Measurements from ENCODE around the gene ZDHHC19.
"Not testable (repeated sequence)": the region's sequence is repeated elsewhere in the genome, so short reads cannot be mapped to it uniquely, and the experiment has no call there.

ZDHHC19 gene

DNA sequence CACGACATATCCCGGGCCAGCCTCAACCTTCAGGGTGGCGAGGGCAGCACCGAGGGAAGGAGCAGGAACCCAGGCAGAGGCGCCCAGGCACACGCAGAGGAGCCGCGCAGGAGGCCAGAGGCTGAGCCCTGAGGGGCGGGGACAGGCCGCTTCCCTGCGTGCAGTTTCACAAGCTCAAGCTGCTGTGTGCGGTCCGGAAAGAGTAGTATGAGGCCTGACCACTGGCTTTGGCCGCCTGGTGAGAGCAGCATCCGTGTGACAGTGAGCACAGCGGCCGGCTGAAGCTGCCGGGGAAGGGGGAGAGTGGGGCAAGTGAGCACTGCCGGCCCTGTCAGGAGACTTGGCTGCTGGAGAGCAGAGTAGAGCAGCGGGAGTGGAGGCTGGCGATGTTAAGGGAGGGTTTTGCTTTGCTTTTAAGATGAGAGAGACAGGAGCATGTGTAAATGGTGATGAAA, 8.7 kb downstream of the ZDHHC19 start:
- DNase-seq = no peak

GRCh38 chr3:196198771-196199753, 12.1 kb downstream of the ZDHHC19 start:
- DNase-seq = no peak

DNA sequence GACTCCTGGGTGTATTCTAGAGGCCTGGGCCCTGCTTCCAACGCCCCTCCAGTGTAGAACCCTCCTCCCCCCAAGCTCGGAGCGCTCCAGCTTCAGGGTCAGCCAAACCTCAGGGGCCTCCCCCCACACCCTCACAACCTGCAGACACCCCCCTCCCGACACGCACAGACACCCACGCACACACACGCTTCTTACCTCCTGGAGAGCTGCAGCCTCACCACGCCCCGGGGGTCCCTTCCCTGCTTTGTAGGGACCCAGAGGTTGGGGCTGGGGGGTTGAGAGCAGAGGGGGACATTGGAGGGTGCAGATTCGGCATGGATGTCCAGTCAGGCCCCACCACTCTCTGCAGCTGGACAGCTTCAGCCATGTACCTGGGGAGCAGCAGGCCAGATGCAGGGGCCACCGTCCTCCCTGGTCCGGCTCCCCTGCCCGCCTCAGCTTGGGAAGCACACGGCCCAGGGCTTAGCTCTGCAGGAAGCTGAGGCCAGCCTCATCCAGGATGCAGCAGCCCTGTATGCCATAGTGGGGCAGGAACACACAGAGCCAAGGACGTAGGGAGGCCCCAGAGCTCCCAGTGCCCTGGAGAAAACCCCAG, 13.0 kb downstream of the ZDHHC19 start:
- DNase-seq = no peak

DNA sequence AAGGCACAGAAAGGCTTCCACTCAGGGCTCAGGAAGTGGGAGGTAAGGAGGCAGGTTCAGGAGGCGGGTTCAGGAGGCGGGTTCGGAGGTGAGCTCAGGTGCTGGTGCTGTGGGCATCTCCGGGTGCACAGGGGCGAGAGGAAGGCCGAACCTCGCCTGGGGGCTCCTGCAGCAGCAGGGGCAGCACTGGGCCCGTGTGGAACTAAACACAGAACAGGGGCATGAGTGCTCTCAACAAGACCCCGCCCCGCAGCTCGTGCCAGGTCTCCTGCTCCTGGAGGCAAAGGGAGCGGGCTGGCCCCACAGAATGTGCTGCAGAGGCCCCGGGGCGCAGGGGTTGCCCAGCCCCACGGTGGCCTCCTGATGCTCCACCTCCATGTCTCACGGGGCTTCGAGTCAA, 13.7 kb downstream of the ZDHHC19 start:
- DNase-seq = no peak

DNA sequence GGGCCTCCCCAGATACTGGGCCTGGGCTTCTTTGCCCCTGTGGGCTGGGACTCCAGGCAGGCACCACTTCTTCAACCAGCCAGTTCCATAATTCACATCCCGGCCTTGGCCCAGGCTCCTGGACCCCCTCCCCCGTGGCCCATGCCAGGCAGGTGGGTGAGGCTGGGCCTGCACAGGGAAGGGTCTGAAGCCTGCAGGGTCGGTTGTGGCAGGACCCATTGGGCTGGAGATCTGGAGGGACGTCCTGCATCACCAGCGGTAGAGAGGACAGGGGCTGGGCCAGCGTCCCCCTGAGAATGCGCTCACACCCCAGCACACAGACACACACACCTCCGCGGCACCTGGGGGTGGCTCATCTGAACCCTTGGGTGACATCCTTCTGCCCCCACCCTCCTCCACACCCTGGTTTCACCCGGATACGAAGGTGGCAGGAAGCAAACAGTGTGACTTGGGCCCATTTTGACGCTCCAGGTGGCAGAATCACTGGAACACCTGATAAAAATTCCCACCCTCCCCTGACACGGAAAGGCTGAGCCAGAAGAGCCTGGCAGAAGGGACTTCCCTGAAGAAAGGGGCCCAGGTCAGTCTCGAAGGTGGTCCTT, 15.4 kb downstream of the ZDHHC19 start:
- DNase-seq = no peak

DNA sequence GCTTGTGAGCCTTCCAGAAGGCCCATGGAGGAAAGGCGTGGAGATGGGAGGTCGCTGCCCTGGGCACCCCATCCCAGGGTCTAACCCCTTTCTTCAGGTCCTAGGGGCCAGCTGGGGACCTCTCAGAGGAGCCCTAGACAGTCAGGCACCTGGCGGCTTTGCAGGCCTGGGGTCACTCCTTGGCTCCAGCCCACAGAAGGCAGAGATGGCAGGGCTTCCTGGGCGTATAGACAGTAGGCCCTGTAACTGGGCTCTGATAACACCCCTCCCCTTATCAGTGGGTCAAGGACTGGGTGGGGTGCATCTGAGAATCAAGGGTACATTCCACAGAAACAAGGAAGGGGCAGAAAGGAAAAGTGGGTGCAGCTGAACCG, 16.7 kb downstream of the ZDHHC19 start:
- no peak for DNase-seq

- no peak for DNase-seq
These were observed 17.3 kb downstream of the ZDHHC19 start for GRCh38 chr3:196193736-196194541.

DNA sequence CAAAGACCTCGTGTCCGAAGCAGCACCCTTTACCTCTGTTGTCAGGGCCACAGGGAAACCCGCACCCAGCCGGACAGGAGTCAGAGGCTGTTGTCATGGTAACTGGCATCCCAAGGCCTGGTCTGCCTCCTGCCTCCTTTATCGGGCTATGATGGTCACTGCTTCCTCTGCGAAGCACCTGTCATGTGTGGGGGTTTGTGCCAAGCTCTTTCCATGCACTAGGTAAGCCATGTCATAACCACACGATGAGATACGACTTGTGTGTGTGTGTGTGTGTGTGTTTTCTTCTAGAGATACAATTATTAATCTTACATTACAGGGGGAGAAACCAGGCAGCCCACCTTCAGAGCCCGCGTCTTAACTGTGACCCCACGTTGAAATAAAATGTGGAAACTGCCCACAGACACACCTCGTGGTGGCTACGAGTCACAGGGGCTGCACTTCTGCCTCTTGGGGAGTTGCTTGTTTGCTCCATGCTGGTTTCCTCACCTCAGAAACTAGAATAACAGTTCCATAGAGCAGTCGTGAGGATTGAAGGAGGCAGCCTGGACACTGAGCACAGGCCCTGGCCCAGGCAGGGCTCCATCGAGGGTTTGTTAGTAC, 18.0 kb downstream of the ZDHHC19 start:
- DNase-seq = no peak

- no peak for DNase-seq
These were observed 18.6 kb downstream of the ZDHHC19 start for GRCh38 chr3:196192524-196193051.

- no peak for DNase-seq
These were observed 19.1 kb downstream of the ZDHHC19 start for GRCh38 chr3:196192036-196192523.

GRCh38 chr3:196189566-196190347, 21.4 kb downstream of the ZDHHC19 start:
- no peak for DNase-seq

DNA sequence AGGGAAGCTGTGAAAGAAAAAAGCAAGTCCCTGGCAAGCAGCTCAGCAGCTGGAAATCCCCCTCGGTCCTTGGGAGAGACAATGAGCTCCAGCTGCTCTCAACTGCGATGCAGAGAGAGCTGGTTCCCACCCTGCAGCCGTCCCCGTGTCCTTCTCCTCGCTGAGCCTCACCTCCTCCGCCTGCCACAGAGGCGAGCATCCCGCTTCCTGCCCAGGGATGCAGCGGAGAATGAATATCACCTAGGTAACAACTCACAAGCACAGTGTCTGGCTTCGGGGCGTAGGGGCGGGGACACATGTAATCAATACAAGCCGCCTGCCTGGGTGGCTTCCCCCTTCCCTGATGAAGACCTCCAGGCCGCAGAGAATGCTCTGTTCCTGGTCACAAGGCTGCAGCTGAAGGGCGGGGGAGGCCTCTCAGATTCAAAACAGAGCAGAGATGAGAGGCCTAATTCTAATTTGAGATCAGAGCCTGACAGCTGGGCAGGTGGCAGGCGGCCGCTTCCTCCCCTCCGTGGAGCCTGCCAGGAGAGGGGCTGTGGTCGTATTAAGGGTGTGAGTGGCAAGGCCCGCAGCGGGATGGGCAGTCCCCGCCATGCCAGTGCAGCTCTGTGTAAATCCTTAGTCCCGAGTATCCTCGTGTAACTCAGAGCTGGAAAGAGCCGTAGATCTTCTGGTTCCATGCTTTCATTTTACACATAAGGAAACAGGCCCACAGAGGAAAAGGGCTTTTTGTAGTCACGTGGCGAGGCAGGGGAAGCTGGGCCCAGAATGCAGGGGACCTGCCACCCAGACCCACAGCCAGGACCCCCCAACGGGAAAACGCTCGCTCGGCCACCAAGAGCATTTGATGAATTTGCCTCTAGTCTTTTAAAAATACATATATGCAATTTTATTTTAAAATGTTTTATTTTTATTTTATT, 24.3 kb downstream of the ZDHHC19 start:
- DNase-seq = peak; percentile 81

DNA sequence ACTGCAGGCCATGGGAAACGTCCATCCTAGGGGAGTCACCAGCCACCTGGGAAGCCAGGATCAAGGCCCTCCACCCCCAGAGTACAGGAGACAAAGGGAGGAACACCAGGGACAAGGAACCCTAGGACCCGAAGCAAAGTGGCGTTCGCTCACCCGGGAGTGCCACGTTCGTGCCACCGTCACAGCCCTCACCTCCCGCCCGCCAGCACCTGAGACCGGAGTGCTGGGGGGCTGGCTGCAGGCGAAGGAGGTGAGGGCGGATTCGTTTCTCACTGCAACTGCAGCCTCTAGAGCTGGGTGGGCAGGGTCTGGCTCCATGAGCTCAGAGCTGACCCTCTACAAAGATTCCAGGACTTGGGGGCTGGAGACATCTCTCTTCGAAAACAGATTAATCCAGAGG, 26.3 kb downstream of the ZDHHC19 start:
- no peak for DNase-seq

GRCh38 chr3:196184169-196184432, 27.1 kb downstream of the ZDHHC19 start:
- not testable (repeated sequence) for DNase-seq

DNA sequence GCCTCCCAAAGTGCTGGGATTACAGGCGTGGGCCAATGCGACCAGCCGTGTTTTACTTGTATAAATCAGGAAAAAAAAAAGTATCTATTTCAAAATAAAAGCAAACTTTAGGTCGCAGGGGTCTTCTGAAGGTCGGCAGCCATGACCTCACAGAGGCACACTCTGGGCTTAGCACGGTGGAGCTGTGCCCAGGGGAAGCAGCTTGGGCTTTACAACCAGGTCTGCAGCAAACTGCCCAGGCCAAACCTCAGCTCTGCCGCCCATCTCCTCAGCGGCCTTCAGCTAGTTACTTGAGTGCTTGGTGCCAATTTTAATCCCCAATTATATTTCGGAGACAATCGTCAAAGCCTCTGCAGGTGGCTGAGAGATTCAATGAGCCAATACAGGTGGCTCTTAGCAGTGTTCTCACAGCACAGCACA, 30.1 kb downstream of the ZDHHC19 start:
- DNase-seq = no peak

GRCh38 chr3:196180346-196180745, 30.9 kb downstream of the ZDHHC19 start:
- no peak for DNase-seq

DNA sequence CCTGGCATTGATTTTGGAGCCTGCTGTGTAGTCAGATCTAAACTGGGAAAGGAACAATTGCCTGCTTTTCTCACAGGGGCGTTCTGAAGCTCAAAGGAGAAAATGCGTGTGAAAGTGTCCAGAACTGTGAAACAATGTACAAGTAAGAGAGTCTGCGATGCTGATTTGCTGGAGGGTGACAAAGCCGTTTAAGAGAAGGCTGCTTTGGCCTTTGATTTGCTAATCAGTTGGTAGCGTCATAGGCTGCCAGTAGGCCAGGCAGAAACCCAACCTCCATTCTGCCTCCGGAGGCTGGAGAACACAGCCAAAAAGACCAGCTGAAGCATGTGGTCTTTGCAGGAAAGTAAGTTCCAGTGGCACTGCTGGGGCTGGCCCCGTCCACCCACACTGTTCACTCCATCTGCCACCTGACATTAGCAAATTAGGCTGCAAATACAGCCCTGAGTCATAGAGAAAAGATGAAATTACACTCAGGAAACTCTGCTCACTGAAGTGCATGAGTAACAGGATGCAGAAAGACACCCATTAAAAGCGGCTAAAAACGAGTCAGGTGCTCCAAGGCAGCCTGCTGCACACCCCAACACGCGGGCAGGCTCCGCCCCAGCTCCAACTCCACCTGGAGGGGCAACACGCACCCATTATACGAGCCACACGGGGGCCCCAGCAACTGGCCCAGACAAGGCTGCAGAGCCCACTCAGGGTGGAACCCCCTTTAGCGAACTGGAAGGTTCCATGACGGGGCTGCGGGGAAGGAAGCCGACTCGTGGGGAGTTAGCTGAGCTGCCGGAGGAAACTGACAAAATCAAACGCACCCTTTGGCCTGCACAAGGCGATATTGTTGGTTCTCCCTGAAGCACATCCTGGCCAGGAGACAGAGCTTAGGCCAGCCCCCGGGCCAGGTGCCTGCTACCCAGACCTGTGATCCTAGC, 31.6 kb downstream of the ZDHHC19 start:
- DNase-seq = peak; percentile 59

GRCh38 chr3:196178993-196179379, 32.2 kb downstream of the ZDHHC19 start:
- no peak for DNase-seq

- no peak for DNase-seq
These were observed 33.2 kb downstream of the ZDHHC19 start for GRCh38 chr3:196177967-196178366.

All from right hindlimb (tissue), 1 donor.